ENCODE measurements around the gene RAPGEF6. TPM values are rescaled to one million over a fixed set of nuclear protein-coding genes. Genes with fewer than 3 reads are reported as not detected.

The RAPGEF6 gene
- total and polyA plus RNA-seq, 2 of the 4 experiments (the other 2 are of a cell fraction), result 5.8 to 18.8 TPM

- Histone ChIP-seq H2BK5ac (ENCODE audit: low read depth, low read length, poor library complexity, severe bottlenecking) (peak overlapping the region; percentile 31), H3K79me1 (ENCODE audit: low read depth in 1 of 2, low read length in 2 of 2) (peaks cover 37 to 68% of the 10 kb centered on the region in 2 experiments), H3K23ac (ENCODE audit: low read depth, low read length) (peak overlapping the region; percentile 81; the same call in 1 of the 2 replicates), H4K8ac (ENCODE audit: low read depth in 2 of 2, low read length in 2 of 2) (peak overlapping the region in 1 of 2 experiments; percentile 43; a peak in 2 of 4 replicates), H3K27ac (ENCODE audit: insufficient read depth, low read length) (no peak overlapping the region), H3K27me3 (ENCODE audit: control insufficient read depth, insufficient read depth, low read length) (no peaks in the 10 kb centered on the region), H2BK15ac (ENCODE audit: low read depth, low read length) (peak overlapping the region; percentile 72; the same call in 1 of the 3 replicates), H3K36me3 (ENCODE audit: control insufficient read depth, insufficient read depth, low read length) (no peaks in the 10 kb centered on the region), H2AK9ac (replicated peaks; ENCODE audit: low read depth, low read length, poor library complexity) (no peak overlapping the region), H2AFZ (replicated peaks; ENCODE audit: low read length, poor library complexity) (no peak overlapping the region), H3K9me3 (ENCODE audit: control insufficient read depth, insufficient read depth, low read length) (no peaks in the 10 kb centered on the region), H3K4ac (ENCODE audit: low read depth, low read length) (no peak overlapping the region), H3K56ac (ENCODE audit: extremely low read depth, insufficient read depth, low read length) (no peak overlapping the region), H2AK5ac (ENCODE audit: low read depth, low read length) (0 out of 2 replicates have a peak overlapping the region, but pooled peaks have one; percentile 24), H4K5ac (ENCODE audit: low read depth, low read length) (0 out of 2 replicates have a peak overlapping the region, but pooled peaks have one; percentile 19), H4K91ac (ENCODE audit: insufficient read depth, low read depth, low read length) (no peak overlapping the region), H3K9ac (ENCODE audit: low read depth, low read length) (no peak overlapping the region), H3K4me3 (ENCODE audit: insufficient read depth, low read depth, low read length) (no peak overlapping the region), H3K14ac (replicated peaks; ENCODE audit: low read depth, low read length) (no peak overlapping the region; the same call in none of the 2 replicates), H3K9me1 (ENCODE audit: insufficient read depth, low read length) (peaks cover 13% of the 10 kb centered on the region), H4K20me1 (ENCODE audit: insufficient read depth, low read length) (no peaks in the 10 kb centered on the region; the same call in 1 of the 2 replicates), H2BK120ac (ENCODE audit: low read depth, low read length) (peak overlapping the region; percentile 29; the same call in 1 of the 2 replicates), H3K18ac (ENCODE audit: low read depth, low read length) (peak overlapping the region; percentile 64; the same call in 1 of the 2 replicates), H3K4me2 (ENCODE audit: low read depth, low read length) (no peak overlapping the region; the same call in 1 of the 2 replicates), H2BK20ac (ENCODE audit: low read depth, low read length) (peak overlapping the region; percentile 35; the same call in 1 of the 2 replicates), H3K4me1 (ENCODE audit: control insufficient read depth, insufficient read depth, low read length) (peaks cover 21% of the 10 kb centered on the region)
- dilution Hi-C loops (cut with HindIII; ENCODE audit: low sequenced_read_pairs, unreplicated experiment) (no loop called here), intact Hi-C loops (cut with micrococcal nuclease) (no loop called here), in situ Hi-C loops (cut with MboI; ENCODE audit: low sequenced_read_pairs) (no loop called here)
- 100% methylated on average over 1 of the region's 4 CpGs; no CpG with 5 or more reads in 1 of the 2 experiments for WGBS, 2 experiments (ENCODE audit: extremely low coverage in 2 of 2, insufficient read length in 1 of 2)
- POLR2A ChIA-PET (ENCODE audit: unreplicated experiment), result no interaction called here
- BruUV-seq (replicated peaks), result no TSS peak
- ATAC-seq (ENCODE audit: low read depth), result no peak
- CTCF ChIA-PET, result no interaction called here
- TF ChIP-seq POLR2A (IDR thresholded peaks at IDR 0.05; ENCODE audit: low read depth, low read length), result no peak
- TF ChIP-seq USF2 (IDR thresholded peaks at IDR 0.05; ENCODE audit: low read depth, low read length), result no peak
- no peak for TF ChIP-seq CTCF (conservative IDR thresholded peaks at IDR 0.05; ENCODE audit: low read depth, low read length)
- no peak for TF ChIP-seq BHLHE40 (IDR thresholded peaks at IDR 0.05; ENCODE audit: low read depth, low read length)
- TF ChIP-seq RAD21 (IDR thresholded peaks at IDR 0.05; ENCODE audit: low read length), result no peak
- no peak for TF ChIP-seq MAZ (IDR thresholded peaks at IDR 0.05; ENCODE audit: borderline replicate concordance, low read depth, low read length)
- DNase-seq, result peak; percentile 34
Measured at GRCh38 chr5:131607903-131608540, 27.0 kb downstream of the RAPGEF6 start.

Data from IMR-90 (cell line).